ENCODE measurements around the gene RHOBTB1.

The RHOBTB1 gene

DNA sequence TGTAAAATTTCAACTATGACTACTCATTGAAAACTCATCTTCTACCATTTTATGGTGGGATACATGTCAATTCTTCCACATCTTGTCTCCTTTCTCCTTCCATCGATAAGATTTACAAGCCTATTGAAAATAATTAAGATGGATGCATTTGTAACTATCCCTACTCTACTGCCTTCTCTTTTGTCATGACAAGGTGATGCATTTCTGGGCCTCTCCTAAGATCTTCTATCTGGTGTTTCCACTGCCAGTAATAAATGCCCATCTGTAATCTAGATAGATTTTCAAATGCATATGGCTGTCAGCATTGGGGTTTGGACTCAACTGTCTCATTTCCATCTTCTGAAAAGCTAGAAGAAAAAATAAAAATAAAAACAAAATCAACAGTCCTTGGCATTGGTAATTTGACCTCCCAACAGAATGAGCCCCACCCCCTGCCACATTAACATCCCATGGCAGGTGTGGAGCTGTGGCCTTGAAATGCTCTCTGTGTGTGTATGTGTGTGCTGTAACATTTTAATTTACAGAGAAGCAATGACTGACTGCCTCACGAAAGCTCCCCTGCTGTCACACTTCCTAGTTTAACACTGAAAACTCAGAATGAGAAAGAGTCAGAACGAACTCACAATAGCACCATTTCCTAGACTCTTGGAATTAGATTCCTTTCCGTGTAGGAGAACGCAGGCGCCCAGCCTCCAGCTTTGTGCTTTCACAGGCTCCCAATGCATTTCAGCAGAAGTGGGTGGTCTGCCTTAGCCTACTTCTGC lies 74.2 kb downstream of the RHOBTB1 start:
- H3K4me3 ChIP-seq (replicated peaks in 1 of 2; ENCODE audit: low read depth in 2 of 2, low read length in 2 of 2) = no peak overlapping the region
- no peak for DNase-seq (ENCODE audit: low read depth in 2 of 2)
- no peak for TF ChIP-seq CTCF (IDR thresholded peaks at IDR 0.05; ENCODE audit: low read depth, low read length)

GRCh38 chr10:60868946-60869345 lies 75.0 kb downstream of the RHOBTB1 start:
- TF ChIP-seq CTCF (IDR thresholded peaks at IDR 0.05; ENCODE audit: low read depth, low read length) = no peak
- H3K4me3 ChIP-seq (replicated peaks in 1 of 2; ENCODE audit: low read depth in 2 of 2, low read length in 2 of 2) = no peak overlapping the region
- no peak for DNase-seq (ENCODE audit: low read depth in 2 of 2)

DNA sequence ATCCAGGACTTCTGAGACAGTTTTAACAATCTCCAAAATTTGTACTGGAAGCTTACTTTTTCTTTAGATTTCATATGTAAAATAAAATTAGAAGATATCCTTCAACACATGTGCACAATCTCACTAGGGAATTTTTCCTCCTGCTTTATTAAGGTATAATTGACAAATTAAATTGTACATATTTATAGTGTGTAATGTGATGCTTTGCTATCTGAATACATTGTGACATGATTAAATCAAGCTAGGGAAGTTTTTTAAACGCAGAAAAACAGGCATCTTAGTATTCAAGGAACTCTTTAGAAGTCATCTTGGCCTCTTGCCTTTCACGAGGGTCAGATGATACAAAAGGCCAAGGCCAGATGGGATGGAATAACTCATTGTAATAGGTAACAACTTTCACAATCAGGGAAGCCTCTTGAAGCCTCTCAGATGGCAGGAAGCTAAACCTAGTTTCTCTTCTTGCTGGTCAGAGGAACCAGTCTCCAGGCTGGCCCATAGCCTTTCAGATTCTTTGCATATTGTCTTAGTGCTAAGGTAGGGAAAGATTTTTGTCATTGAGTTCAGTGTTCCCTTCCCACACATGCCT lies 78.7 kb downstream of the RHOBTB1 start:
- no peak for TF ChIP-seq CTCF (IDR thresholded peaks at IDR 0.05; ENCODE audit: low read depth, low read length)
- no peak for DNase-seq (ENCODE audit: low read depth in 2 of 2)
- H3K4me3 ChIP-seq (replicated peaks in 1 of 2; ENCODE audit: low read depth in 2 of 2, low read length in 2 of 2) = no peak overlapping the region

GRCh38 chr10:60863796-60864195 lies 80.2 kb downstream of the RHOBTB1 start:
- no peak for DNase-seq (ENCODE audit: low read depth in 2 of 2)
- H3K4me3 ChIP-seq (replicated peaks in 1 of 2; ENCODE audit: low read depth in 2 of 2, low read length in 2 of 2) = no peak overlapping the region
- TF ChIP-seq CTCF (IDR thresholded peaks at IDR 0.05; ENCODE audit: low read depth, low read length) = no peak

DNA sequence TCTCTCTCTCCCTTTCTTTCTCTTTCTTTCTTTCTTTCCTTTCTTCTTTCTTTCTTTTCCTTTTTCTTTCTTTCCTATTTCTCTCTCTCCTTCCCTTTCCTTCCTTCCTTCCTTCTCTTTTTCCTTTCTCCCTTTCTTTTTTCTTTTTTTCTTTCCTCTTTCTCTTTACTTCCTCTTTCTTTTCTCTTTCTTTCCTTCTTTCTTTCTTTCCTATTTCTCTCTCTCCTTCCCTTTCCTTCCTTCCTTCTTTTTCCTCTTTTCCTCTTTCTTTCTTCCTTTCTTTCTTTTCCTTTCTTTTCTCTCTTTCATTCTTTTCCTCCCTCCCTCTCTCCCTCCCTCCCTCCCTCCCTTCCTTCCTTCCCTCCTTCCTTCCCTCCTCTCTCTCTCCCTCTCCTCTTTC lies 81.5 kb downstream of the RHOBTB1 start:
- H3K4me3 ChIP-seq (replicated peaks in 1 of 2; ENCODE audit: low read depth in 2 of 2, low read length in 2 of 2) = no peak overlapping the region
- DNase-seq (ENCODE audit: low read depth in 2 of 2) = no peak
- no peak for TF ChIP-seq CTCF (IDR thresholded peaks at IDR 0.05; ENCODE audit: low read depth, low read length)

DNA sequence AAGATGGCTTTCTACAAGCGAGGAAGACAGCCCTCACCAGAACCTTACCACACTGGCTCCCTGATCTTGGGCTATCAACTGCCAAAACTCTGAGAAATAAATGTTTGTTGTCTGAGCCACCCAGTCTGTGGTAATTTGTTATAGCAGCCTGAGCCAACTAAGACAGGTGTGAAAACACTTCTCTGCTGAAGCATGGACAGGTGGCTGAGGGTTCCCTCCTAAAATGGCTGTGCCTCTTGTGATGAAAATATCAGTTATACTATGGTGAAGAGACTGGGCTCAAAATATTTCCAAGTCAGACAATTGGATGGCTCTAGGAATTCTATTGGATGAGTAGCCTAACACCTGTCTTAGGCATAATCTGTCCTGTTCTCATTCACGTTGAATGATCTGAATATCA lies 87.6 kb downstream of the RHOBTB1 start:
- H3K4me3 ChIP-seq (replicated peaks in 1 of 2; ENCODE audit: low read depth in 2 of 2, low read length in 2 of 2) = no peak overlapping the region
- no peak for DNase-seq (ENCODE audit: low read depth in 2 of 2)
- TF ChIP-seq CTCF (IDR thresholded peaks at IDR 0.05; ENCODE audit: low read depth, low read length) = no peak
